T follicular helper cell (primary cell): ENCODE data around the gene MED7.
A peak's percentile ranks its signal among the peaks of the same experiment; 100 is the strongest.
"Not testable (repeated sequence)": the region's sequence is repeated elsewhere in the genome, so short reads cannot be mapped to it uniquely, and the experiment has no call there.

ENCODE experiments used
- DNase-seq: peaks from one replicate; pipeline ENCODE4 v3.0.0-alpha.2; 2020; ENCODE audit warnings: low read depth
- total RNA-seq, 2 experiments: gene quantifications; one replicate each; lab custom pipeline; 2026; lab: John Stamatoyannopoulos, UW

MED7 gene
- total RNA-seq = 15.2 to 19.1 reads per million in 2 experiments

GRCh38 chr5:157142317-157143126 lies at the start of gene MED7:
Gene MED7 (minus strand): TSS chr5:157142865. CDS start chr5:157139431, 3,434 bp downstream.
- DNase-seq = peak; percentile 89

GRCh38 chr5:157189223-157189622 lies 46.6 kb upstream of the MED7 start:
- DNase-seq = no peak

GRCh38 chr5:157188270-157188669 lies 45.6 kb upstream of the MED7 start:
- no peak for DNase-seq

GRCh38 chr5:157187046-157187754 lies 44.5 kb upstream of the MED7 start:
- no peak for DNase-seq

GRCh38 chr5:157186309-157187045 lies 43.8 kb upstream of the MED7 start:
- no peak for DNase-seq

GRCh38 chr5:157185122-157185521 lies 42.5 kb upstream of the MED7 start:
- DNase-seq = not testable (repeated sequence)

- no peak for DNase-seq
Observed at GRCh38 chr5:157184117-157184670, 41.5 kb upstream of the MED7 start.

- no peak for DNase-seq
Observed at GRCh38 chr5:157182143-157182757, 39.6 kb upstream of the MED7 start.

- peak; percentile 23 for DNase-seq
Observed at GRCh38 chr5:157180374-157181264, 38.0 kb upstream of the MED7 start, which contains the start of gene ITK. Gene ITK (plus strand): TSS chr5:157180840. CDS start chr5:157180978, 138 bp downstream.

GRCh38 chr5:157178966-157179365 lies 36.3 kb upstream of the MED7 start:
- no peak for DNase-seq

GRCh38 chr5:157177953-157178352 lies 35.3 kb upstream of the MED7 start:
- no peak for DNase-seq

- DNase-seq = no peak
Observed at GRCh38 chr5:157175071-157175612, 32.5 kb upstream of the MED7 start.

GRCh38 chr5:157172403-157172802 lies 29.7 kb upstream of the MED7 start:
- DNase-seq = peak; percentile 53

GRCh38 chr5:157168286-157168685 lies 25.6 kb upstream of the MED7 start:
- no peak for DNase-seq

GRCh38 chr5:157167214-157167621 lies 24.6 kb upstream of the MED7 start:
- DNase-seq = no peak

- DNase-seq = no peak
Observed at GRCh38 chr5:157166214-157167213, 23.8 kb upstream of the MED7 start, which contains the start of gene GARIN3. Gene GARIN3 (minus strand): TSS chr5:157166264. CDS start chr5:157166168, 96 bp downstream.

GRCh38 chr5:157165668-157166067 lies 23.0 kb upstream of the MED7 start:
- no peak for DNase-seq

GRCh38 chr5:157165261-157165660 lies 22.6 kb upstream of the MED7 start:
- no peak for DNase-seq

- DNase-seq = no peak
Observed at GRCh38 chr5:157164521-157164920, 21.9 kb upstream of the MED7 start.
